Thyroid gland (tissue), 4 donors: ENCODE results near the gene ZNF614.

Experiments used
- CTCF ChIP-seq, 6 experiments: fragments of 200-600 bp in 3 of 6; fragments of 450-650 bp in 3 of 6; sonication (generic) in 3 of 6; IDR thresholded peaks; one replicate each; pipeline ENCODE4 v1.5.1; 2016 to 2019; ENCODE audit warnings: antibody characterized with exemption in 6 of 6, mild to moderate bottlenecking in 2 of 6, inconsistent platforms in 1 of 6, moderate library complexity in 1 of 6
- POLR2A ChIP-seq, 2 donors: fragments of 450-650 bp; IDR thresholded peaks; one replicate each; pipeline ENCODE4 v1.6.1; 2017; ENCODE audit warnings: antibody characterized with exemption in 2 of 2, mild to moderate bottlenecking in 2 of 2, moderate library complexity in 1 of 2

GRCh38 chr19:52070496-52070895 is 42.3 kb upstream of the ZNF614 start:
- TF ChIP-seq CTCF (IDR thresholded peaks at IDR 0.05): no peak
- no peak for TF ChIP-seq POLR2A (IDR thresholded peaks at IDR 0.05)
